GM19099 (cell line): ENCODE data around the gene KRTAP10-7.
"Not testable (repeated sequence)": the region's sequence is repeated elsewhere in the genome, so short reads cannot be mapped to it uniquely, and the experiment has no call there.

Source experiments
- POLR2A ChIP-seq: IDR thresholded peaks from 3 replicates; pipeline ENCODE4 v1.6.1; 2011; ENCODE audit warnings: low read depth; ENCODE audit not compliant: insufficient read length; ENCODE audit errors: extremely low read depth

The KRTAP10-7 gene

DNA sequence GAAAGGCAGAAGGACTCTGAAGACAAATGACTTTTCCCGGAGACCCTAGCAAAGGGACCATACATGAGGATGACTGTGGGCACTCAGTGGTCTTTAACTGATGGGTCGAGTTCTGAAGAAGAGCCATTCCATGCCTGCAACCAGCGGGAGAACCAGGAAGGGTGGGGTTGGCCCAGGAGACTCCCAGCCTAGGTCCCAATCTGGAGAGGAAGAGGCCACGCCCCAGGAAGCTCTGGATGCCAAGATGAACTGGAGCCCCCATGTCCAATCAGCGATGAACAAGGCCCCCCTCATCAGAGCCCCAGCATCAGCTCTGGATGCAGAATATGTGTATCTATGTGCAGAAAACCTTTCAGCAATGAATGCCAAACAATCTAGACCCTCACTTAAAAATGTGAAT lies 40.4 kb downstream of the KRTAP10-7 start:
- TF ChIP-seq POLR2A: no peak

DNA sequence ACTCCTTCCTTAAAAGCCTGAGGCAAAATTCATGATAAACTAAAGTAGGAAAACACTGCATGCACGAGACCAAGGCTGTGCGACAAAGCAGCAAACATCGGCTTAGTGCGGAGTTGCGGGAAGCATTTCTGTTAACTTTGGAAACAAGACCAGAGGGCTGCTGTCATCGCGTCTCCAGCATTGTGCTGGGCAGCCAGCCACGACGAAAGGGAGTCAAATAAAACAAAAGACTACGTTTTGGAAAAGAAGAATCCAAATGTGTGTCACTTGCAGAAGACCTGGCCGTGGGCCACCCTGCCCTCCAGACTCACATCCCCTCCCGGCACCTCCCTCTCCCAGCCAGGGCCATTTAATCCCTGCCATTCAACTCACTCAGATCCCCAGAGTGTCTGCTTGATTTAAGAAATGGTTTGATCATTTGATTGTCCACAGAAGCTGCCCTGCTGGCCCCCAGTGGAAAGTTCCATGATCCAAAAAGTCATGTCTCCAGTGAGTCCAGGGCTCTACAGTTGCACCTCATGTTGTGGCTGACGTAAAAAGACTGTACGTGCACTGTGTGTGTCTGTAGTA lies 43.4 kb downstream of the KRTAP10-7 start:
- no peak for TF ChIP-seq POLR2A

GRCh38 chr21:44644878-44645277 lies 44.5 kb downstream of the KRTAP10-7 start:
- TF ChIP-seq POLR2A: no peak

- not testable (repeated sequence) for TF ChIP-seq POLR2A
Observed at GRCh38 chr21:44646366-44647221, 46.2 kb downstream of the KRTAP10-7 start, which contains the start of gene KRTAP10-11. KRTAP10-11 (plus strand) TSS chr21:44646414; CDS start chr21:44646459, 45 bp downstream.

GRCh38 chr21:44647222-44647552 lies 46.8 kb downstream of the KRTAP10-7 start:
- no peak for TF ChIP-seq POLR2A

DNA sequence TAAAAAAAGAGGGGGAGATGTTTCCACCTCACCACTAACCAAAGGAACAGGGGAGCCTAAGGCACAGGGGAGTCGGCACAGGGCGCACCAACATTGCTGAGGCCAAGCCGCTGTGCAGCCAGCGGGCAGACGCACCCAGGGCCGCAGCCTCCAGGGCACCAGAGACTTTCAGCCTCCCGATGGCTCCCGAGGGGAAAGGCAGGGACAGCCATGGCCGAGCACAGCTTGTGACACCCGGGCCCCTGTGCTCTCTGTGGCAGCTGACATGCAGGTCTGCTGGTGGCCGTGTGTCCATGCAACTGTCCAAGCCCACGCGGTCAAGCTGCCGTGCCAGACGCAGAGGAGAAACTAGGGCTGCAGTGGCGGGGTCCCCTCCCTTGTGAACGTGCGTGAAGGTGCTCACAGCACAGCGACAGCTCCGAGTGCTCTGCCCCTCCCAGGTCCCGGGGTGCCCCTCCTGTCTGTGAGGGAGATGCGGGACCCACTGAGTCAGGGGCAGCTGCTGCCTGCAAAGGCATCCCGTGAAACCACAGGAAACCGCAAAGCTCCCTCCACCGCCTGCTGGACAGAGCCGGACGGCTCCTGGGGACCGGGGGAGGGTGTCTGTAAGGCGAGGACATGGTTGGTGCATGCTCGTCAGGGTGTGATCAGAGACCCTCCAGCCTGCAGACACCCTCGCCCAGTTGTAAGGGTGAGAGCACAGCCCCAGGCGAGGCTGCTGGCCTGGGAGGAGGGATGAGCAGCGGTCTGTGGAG lies 48.3 kb downstream of the KRTAP10-7 start:
- no peak for TF ChIP-seq POLR2A

DNA sequence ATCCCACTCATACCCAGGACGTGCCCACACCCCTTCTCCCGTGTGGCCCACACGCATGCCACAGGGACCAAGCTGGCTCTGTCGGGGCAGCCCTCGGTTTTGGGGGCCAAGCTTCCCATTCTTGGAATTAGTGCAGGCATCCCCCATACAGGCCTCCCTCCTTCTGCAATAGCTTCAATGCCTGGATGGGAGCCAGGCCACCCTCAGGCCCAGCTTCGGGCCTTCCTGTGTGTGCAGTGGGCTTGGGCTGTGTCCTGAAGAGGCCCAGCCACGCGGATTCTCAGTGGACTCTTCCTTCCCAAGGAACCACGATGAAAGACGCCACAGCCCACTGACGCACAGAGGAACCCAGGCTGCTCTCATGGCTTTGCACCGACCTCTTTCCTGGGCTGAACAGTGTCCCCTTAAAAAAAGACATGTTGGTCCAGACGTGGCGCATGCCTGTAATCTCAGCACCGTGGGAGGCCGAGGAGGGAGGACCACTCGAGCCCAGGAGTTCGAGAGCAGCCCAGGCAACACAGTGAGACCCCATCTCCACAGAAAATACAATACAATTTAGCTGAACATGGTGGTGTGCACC lies 49.2 kb downstream of the KRTAP10-7 start:
- no peak for TF ChIP-seq POLR2A

GRCh38 chr21:44650265-44650972 lies 50.0 kb downstream of the KRTAP10-7 start:
- TF ChIP-seq POLR2A: no peak

- no peak for TF ChIP-seq POLR2A
Observed at GRCh38 chr21:44650973-44651675, 50.7 kb downstream of the KRTAP10-7 start.
